ENCODE results near the gene TRIM38.
"Not testable (repeated sequence)": the region's sequence is repeated elsewhere in the genome, so short reads cannot be mapped to it uniquely, and the experiment has no call there.

Gene TRIM38

DNA sequence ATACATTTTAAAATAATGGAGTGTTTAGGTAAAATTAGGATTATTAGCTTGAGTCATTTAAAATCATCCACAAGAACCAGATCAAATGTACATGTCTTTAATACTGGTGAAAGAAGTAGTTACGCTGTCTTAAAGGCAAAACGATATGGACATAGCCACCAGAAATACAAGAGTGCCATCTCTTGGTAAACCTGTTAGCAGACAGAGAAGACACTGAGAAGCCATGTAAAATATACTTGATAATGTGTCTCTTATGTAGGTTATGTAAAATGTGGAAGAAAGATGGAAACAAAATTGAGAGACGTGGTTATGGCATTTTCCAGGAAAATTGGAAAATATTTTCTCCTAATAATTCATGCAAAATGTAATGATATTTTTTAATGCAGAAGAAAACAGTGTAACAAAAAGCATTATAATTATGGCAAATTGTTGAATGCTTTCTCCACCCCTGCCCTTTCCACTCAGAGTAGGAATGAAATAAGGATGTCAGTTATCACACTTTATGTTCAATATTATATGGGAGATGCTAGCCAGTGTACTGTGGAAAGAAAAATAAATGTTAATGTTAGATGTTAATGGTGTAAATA is 19.9 kb upstream of the TRIM38 start:
- no peak for DNase-seq (ENCODE audit: low read depth in 2 of 2)

DNA sequence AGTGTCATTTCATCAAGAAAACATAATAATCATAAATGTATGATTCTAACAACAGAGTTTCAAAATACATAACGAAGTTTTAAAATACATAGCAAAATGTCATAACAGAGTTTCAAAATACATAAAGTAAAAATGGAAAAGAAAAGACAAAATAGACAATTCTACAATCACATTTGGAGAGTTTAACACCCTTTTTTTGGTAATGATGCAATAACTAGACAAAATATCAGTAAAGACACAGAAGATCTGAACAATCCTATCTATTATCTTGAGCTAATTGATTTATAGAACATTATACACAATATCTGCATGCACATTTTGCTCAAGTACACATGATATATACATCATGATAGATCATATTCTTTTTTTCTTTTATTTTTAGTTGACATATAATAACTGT is 18.7 kb upstream of the TRIM38 start:
- no peak for DNase-seq (ENCODE audit: low read depth in 2 of 2)

DNA sequence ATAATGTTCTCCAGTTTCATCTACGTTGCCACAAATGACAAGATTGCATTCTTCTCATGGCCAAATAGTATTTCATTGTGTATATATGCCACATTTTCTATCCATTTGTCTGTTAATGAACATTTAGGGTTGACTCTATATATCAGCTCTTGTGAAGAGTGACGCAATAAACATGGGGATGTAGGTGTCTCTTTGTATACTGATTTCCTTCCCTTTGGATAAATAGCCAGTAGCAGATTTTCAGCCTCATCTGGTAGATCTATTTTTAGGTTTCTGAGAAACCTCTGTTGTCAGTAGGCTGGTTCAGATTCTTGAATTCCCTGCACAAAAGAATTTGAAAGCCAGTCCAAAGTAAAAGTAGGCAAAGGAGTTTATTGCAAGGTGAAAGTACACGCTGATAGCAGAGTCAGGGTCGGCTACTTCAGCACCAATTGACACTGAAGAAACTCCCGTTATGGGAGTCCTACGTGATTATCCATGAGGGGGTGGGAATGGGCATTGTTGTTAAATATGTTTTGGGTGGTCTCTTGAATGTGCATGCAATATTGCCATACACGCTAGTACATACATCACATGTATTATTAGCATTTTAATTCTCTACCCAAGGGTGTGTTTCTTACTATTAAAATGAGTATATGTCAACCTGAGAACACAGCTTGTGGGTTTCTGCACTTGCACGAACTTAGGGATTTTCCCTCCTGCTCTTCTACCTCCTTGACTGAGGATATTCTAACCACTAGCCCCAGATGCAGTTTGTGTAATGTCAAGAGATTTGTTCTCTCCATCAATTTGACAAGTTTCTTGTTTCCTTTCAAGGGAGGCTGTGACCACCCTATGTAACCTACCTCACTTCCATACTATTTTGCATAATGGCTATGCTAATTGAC is 17.7 kb upstream of the TRIM38 start:
- DNase-seq (ENCODE audit: low read depth in 2 of 2), result no peak

- DNase-seq (ENCODE audit: low read depth in 2 of 2), result not testable (repeated sequence)
Observed at GRCh38 chr6:25945738-25946137, 16.9 kb upstream of the TRIM38 start.

DNA sequence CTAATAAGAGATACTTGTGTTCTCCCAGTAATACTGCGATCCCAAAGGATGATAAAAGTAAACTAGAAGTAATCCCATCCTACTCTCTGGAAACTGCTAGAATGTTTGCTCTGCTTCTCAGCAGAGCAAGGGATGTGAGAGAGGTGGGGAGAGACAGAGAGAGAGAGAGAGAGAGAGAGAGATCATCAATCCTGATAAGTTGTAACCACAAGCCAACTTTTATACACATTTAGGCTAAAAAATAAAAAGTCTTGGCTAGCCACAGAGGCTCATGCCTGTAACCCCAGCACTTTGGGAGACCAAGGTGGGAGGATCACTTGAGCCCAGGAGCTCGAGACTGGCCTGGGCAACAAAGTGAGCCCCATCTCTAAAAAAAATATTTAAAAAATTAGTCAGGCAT is 16.0 kb upstream of the TRIM38 start:
- DNase-seq (ENCODE audit: low read depth in 2 of 2), result no peak

GRCh38 chr6:25947492-25947891 is 15.1 kb upstream of the TRIM38 start:
- not testable (repeated sequence) for DNase-seq (ENCODE audit: low read depth in 2 of 2)

DNA sequence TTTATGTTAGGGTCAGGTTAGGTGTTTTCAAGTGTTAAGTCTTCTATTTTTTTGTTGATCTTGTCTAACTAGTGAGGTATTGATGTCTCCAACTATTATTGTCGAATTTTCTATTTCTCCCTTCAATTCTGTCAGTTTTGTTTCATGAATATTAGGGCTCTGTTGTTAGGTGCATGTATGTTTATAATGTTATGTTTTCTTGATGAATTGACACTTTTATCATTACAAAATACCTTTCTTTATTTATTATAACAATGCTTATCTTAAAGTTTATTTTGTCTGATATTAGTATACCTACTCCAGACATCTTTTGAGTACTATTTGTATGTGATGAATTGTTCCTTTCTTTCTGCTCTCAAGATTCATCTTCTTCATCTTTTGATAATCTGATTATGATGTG is 12.9 kb upstream of the TRIM38 start:
- DNase-seq (ENCODE audit: low read depth in 2 of 2), result no peak

DNA sequence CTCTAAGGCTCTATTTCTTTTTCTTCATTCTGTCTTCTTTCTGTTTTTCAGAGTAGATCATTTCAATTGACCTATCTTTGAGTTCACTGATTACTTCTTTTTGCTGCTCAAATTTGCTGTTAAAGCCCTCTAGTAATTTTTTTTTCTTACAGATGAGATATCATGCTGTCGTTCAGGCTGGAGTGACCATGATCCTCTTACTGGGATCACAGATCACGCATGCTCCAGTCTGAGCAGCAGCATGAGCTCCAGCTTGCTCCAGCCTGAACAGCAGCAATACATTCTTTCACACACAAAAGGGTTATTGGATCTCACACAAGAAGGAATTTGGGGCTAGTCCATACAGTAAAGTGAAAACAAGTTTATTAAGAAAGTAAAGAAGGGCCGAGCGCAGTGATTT is 12.3 kb upstream of the TRIM38 start:
- DNase-seq (ENCODE audit: low read depth in 2 of 2), result no peak

DNA sequence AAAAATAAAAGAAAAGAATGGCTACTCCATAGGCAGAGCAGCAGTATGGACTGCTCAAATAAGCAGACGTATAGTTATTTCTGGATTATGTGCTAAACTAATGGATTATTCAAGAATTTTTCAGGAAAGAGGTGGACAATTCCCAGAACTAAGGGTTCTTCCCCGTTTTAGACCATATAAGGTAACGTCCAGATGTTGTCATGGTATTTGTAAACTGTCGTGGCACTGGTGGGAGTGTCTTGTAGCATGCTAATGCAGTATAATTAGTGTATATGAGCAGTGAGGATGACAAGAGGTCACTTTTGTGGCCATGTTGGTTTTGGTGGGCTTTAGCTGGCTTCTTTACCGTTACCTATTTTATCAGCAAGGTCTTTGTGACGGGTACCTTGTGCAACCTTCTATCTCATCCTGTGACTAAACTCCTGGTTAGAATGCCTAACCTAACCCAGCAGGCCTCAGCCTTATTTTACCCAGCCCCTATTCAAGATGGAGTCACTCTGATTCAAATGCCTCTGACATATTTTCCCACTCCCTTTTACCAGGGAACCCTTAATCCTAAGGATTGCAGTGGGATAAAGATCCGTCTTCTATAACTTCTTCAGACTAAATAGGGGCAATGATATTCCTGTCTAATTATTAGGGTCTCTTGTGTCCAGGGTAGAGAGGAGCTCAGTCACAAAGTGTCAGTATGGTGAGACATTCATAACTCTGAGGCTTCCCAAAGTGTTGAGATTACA is 11.1 kb upstream of the TRIM38 start:
- no peak for DNase-seq (ENCODE audit: low read depth in 2 of 2)

DNA sequence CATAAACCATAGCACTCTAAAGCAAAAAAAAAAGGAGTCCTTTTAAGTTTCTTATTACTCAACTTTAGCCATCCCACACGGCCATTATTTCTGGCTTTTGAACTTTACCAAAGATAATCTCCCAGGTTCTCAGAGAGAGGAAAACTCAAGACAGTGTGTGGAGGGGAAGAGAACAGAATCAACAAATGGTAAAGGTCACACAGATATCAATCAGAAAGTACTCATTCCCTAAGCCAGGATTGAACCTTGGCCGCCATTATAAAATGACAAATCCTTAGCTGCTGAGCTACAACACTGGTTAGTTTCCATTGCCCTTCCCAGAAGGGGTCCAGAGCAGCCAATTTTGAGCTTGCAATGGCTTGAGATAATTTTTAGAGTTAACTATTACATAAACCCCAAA is 10.1 kb upstream of the TRIM38 start:
- no peak for DNase-seq (ENCODE audit: low read depth in 2 of 2)

GRCh38 chr6:25953733-25954132 is 8.9 kb upstream of the TRIM38 start:
- DNase-seq (ENCODE audit: low read depth in 2 of 2), result no peak

DNA sequence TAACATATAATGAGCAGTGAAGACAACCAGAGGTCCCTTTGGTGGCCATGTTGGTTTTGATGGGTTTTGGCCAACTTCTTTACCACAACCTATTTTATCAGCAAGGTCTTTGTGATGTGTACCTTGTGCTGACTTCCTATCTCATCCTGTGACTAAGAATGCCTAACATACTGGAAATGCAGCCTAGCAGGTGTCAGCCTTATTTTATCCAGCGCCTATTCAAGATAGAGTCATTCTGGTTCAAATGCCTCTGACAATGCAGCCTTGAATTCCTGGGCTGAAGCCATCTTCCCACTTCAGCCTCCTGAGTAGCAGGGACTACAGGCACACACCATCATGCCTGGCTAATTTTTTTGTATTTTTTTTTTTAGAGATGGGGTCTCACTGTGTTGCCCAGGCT is 7.8 kb upstream of the TRIM38 start:
- DNase-seq (ENCODE audit: low read depth in 2 of 2), result no peak

GRCh38 chr6:25956226-25956625 is 6.4 kb upstream of the TRIM38 start:
- DNase-seq (ENCODE audit: low read depth in 2 of 2), result no peak

DNA sequence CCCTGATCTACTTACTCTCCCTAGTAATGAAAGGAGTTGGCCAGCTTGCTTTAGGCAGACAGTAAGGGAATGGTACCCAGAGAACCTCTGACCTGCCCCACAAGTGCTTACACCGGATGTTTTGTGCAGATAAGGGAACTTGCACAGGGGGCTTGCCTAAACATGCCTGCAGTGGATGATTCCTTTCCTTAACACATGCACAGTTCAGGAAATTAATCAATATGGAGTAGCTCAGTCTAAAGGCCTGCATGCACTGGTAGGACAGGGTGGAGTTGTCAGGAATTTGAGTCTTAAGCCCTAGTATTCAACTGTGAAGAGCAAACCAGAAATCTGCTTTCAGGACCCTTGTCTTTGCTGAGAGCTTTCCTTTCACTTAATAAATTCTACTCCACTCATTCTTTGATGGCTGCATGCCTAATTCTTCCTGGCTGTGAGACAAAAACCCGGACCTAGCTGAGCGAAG is 3.9 kb upstream of the TRIM38 start:
- no peak for DNase-seq (ENCODE audit: low read depth in 2 of 2)

- no peak for DNase-seq (ENCODE audit: low read depth in 2 of 2)
Observed at GRCh38 chr6:25959890-25960536, 2.6 kb upstream of the TRIM38 start.

GRCh38 chr6:25960734-25961133 is 1.9 kb upstream of the TRIM38 start:
- DNase-seq (ENCODE audit: low read depth in 2 of 2), result no peak

DNA sequence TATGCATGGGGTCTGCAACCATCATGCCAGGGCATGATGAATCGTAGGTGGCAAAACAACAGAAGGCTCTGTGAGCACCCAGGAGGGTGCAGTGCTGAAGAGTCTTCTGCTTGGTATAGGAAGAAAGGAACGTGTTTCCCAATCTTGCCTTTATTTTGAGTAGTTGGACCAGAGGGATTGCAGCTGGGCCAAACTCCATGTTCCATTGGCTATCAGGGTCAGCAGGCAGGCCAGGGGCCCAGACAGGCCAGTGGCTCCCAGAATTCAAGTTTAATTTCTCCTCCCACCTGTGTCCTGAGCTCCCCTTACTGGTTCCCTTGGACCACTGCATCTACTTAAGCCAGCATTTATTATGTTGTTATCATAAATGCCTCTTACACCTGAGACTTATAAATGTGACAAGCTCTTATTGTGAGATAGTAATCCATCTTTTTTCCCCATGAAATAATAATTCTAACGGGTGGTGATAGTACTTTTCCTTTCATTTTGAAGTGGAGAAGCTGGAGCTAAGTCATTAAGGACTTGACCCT is 918 bp upstream of the TRIM38 start:
- DNase-seq (ENCODE audit: low read depth in 2 of 2), result no peak

DNA sequence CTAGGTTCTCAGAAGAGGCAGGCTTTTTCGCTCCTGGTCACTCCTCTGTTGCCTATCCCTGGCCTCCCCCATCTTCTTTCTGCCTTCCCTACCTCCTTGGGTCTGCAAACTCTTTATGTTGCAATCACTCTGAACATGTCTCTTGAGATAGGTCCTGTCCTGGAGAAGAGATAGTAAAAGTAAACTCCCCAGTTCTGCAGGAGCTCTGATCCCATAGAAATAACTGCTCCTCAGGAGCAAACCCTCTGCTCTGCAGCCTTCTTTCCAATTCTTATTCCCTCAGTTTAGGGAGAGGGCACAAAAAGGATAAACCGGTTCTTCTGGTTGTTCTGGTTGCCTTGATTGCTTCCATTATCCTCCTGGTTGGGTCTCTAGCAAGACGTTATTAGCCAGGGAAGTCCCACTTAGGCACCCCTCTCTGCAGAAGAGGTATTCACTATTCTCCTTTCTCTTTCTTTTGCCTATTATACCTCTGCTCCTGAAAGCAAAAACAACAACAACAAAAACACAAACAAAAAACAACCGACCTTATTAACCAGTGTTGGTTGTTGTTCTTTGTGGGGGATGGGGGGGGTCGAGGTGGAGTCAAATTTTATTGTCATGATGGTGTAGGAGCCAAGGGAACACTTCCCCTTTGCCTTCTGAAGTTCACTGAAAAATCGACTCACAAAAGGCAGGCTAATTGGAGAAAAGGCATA is 973 bp downstream of the TRIM38 start:
- DNase-seq (ENCODE audit: low read depth in 2 of 2), result no peak

DNA sequence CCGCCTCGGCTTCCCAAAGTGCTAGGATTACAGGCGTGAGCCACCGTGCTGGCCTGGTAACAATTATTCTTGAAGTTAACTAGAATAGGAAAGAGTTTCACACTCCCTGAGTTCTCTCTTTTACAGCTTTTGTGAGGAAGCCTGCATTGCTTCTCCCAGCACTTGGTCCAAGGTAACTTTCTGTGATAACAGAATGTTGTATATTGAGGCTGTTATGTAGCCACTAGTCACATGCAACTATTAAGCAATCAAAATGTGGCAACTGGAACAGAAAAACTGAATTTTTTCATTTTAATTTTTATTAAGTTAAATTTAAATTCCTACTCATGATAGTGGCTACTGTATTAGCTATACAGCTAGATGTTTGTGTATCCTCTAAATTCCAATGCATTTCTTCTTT is 2.5 kb downstream of the TRIM38 start:
- DNase-seq (ENCODE audit: low read depth in 2 of 2), result no peak

GRCh38 chr6:25966711-25967110 is 4.1 kb downstream of the TRIM38 start:
- DNase-seq (ENCODE audit: low read depth in 2 of 2), result no peak

GRCh38 chr6:25968769-25969168 is 6.2 kb downstream of the TRIM38 start:
- DNase-seq (ENCODE audit: low read depth in 2 of 2), result no peak

Measured in stimulated activated CD8-positive, alpha-beta memory T cell treated with anti-CD3 and anti-CD28 coated beads, Interleukin-15, amount 100 ng/mL, for 4 hours (primary cell).